GM19043 (cell line): Measurements from ENCODE around the gene ZMYM2.

Experiments
- ATAC-seq: cut with Tn5 transposase; IDR thresholded peaks from one replicate; pipeline ENCODE4 v1.9.1; 2021; ENCODE audit warnings: low read depth; ENCODE audit not compliant: unreplicated experiment

The ZMYM2 gene

DNA sequence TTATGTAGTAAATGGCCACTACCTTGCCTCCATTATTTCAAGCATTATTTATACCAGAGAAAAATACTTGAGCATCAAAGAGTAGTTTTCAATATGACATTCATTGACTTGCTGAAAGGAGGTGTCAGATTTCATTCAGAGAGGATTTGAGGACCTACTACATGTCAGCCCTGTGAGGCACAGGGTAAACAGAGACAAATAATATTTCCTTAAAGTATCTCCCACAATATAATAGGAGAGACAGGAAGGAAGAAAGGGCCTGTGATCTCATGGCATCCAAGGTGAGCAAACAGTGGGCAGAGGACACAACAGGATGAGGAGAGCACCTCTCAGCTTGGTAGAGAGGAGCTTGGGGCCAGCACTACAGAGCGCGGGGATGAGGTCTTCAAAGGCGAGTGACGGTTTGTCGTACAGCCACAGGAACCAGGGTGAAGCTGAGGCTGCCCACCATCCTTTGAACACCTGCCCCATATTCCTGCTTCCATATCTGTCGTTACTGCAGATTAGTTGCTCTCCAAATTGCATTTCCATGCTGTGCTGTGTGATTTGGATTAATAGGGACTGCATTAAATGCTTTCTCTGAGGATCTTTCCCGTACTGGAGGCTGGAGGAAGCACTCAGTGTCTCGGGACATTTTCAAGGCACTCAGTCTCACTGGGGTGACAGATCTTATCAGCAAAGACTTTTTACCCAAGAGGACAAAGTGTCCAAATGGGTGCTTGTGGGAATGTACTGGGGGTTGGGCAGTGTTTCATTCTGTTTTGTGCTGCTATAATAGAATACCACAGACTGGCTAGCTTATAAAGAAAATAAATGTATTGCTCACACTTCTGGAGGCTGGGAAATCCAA, 143.2 kb downstream of the ZMYM2 start:
- ATAC-seq = no peak

- no peak for ATAC-seq
Observed at GRCh38 chr13:20102525-20103180, 144.1 kb downstream of the ZMYM2 start.

DNA sequence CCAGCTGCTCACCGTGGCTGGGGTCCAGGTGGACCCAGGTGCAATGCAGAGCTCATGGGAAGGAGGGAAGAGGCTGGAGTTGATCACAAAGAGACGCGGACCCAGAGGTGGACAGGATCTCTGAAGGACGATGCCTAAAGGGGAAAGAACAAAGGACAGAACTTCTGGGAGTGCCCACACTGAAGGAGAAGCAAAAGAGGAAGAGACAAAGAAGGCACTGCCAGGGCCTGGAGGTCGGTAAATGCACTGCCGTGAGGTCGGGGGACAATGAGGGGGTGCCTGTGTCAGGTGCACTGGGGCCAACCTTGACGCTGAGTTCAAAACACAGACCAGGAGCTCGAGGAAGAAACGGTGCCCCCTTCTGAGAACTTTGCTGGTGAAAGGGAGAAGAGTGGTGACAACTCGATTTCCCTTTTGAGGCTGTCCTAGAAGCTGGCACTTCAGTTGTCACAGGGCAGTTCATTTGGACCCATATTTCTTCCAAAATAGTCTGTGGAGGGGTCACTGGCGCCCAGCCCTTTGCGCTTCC, 146.7 kb downstream of the ZMYM2 start:
- no peak for ATAC-seq

DNA sequence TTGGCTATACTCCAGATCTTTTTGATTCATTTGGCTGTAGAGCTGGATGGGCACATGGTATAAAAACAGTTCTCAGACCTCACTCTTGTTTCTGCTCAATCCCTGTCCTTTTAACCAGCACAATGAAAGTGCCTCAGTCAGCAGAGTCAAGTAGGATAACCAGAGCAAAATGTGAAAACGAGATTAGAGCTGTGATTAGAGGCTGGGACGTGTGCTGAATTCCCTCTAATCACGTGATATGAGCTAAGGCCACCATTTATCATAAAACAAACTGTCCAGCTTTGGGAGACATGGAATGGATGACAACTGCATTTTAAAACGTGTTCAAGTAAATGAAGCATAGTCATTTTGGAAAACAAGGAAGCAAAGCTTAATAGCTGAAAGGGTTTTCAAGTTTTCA, 148.2 kb downstream of the ZMYM2 start:
- no peak for ATAC-seq

DNA sequence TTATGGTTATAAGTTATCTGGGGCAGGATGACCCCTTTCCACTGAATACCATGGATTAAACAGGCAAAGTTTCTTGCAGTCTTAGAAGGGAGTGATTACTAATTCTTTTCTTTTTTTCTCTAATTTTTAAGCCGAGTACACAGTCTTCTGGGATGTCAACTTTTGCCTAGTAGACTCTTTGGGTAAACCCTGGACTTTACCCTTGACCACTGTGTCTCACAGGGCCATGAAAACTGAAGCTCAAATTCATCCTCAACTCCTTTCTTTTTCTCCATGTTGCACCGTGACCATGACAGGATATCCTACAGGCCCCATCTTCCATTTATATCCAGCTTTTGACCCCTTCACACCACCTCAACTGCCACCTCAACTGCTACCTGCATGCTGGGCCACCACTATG, 150.5 kb downstream of the ZMYM2 start:
- ATAC-seq = no peak

GRCh38 chr13:20114066-20114610, 155.6 kb downstream of the ZMYM2 start:
- ATAC-seq = no peak

GRCh38 chr13:20116213-20116612, 157.7 kb downstream of the ZMYM2 start:
- ATAC-seq = no peak

DNA sequence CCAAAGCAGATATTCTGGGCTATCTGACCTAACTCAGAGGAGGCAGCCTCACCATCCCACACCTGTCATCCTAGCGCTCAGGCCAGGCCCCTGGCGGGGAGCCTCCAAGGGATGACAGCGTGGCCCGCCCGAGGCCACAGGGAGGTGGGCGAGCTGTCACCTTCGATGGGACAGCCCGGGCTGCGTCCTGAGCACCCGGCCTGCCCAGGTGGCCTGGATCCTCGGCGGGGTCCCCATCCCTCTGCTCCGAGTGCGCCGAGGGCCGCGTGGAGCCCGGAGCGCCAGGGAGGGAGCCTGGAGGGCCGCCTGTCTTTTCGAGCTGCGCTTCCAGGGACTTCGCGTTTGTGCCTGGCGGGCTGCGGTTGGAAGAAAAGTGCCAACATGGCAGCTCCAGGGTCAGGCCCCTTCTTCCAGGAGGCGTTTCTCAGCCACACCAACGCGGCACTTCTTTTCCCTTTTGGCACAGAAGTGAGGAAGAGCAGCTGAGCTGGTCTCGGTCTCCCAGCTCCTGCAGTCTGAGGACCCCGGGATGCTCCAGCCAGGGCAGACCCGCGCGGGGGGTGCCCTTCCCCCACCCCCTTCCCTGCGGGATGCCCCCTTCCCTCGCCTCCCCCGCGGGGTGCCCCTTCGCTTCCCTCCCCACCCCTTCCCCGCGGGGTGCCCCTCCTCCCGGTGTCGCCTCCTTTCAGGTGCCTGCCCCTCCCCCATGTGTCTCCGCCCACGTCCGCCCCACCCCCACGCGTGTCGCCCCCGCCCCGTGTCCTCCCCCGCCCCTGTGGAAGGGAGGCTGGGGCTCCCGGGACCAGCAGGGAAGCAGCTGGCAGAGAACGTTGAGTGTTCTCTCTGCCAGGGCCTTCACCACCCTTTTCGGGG, 160.0 kb downstream of the ZMYM2 start:
- peak; percentile 18 for ATAC-seq

GRCh38 chr13:20119960-20120359, 161.4 kb downstream of the ZMYM2 start:
- ATAC-seq = no peak

GRCh38 chr13:20121159-20121525, 162.6 kb downstream of the ZMYM2 start:
- no peak for ATAC-seq

- ATAC-seq = no peak
Observed at GRCh38 chr13:20124303-20124702, 165.8 kb downstream of the ZMYM2 start.

GRCh38 chr13:20125129-20125782, 166.7 kb downstream of the ZMYM2 start:
- ATAC-seq = no peak

- no peak for ATAC-seq
Observed at GRCh38 chr13:20125783-20126165, 167.2 kb downstream of the ZMYM2 start.

DNA sequence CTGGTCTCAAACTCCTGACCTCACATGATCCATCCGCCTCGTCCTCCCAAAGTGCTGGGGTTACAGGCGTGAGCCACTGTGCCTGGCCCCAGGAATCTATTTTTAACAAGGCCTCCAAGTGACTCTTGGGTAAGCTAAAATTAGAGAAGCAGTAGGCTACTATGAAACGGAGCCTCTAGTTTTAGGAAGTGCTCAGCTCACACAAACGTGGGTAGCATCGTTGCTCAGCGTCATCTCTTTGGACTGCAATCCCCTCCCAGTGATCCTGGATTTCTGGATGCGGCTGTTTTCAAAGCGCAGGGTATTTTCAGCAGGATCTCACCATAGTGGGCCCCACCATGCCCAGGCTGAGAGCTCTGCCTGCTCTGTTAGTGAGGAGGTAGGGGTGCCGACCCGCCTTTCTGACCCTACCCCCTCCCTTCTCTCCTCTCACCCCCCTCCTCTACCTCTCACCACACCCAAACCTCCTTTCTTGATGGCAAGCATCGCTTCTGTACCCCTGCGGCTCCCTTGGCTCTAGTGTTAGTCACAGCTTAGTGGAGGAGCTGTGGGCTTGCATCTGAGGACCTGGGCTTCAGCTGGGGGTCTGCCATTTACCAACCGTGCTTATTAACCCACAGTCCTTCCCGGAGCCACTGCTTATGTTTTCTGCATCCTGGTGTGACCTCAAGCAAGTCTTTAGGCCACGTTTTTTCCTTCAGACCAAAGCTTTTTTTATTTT, 168.2 kb downstream of the ZMYM2 start:
- no peak for ATAC-seq

- no peak for ATAC-seq
Observed at GRCh38 chr13:20127262-20127561, 168.7 kb downstream of the ZMYM2 start.

DNA sequence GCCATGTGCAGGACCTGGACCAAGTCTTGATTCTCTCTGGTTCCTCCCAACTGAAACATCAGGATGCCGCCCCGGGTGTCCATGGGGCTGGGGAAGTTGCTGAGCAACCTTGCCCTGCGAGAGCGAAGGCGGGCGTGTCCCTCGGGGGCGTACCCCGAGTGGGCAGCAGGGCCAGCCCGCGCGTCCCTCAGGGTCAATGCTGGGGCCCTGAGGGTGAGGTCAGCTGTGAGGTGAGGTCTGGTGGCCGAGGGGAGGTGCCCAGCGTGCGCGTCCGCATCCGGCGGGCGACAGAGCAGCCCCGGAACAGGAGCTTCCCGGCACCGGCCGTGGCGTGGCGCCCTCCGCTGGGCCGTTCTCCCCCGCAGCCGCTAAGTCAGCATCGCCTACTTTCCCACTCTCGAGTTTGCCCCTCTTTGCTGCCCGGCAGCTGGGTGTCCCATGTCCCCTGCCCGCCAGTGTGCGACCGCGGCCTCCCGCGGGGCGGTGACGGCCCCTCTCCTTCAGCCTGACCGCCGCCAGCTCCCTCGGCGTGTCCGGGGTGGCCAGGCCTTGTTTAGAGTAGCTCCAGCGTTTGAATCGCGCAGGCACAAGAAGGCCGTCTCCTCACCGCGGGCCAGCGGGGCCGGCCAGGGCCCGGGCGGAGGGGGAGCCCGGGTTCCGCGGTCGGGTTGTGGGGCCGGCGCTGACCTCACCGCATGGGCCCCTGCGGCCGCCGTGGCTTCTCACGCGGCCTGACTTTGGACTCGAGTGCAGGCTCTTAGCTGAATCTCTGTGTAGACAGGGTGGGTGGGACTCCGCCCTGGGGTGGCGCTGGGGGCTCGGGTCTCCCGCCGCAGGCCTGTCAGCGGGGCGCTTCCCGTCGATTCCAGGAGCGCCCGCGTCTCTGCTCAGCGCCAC, 169.3 kb downstream of the ZMYM2 start:
- ATAC-seq = peak; percentile 68

- ATAC-seq = no peak
Observed at GRCh38 chr13:20128459-20128931, 170.0 kb downstream of the ZMYM2 start.

DNA sequence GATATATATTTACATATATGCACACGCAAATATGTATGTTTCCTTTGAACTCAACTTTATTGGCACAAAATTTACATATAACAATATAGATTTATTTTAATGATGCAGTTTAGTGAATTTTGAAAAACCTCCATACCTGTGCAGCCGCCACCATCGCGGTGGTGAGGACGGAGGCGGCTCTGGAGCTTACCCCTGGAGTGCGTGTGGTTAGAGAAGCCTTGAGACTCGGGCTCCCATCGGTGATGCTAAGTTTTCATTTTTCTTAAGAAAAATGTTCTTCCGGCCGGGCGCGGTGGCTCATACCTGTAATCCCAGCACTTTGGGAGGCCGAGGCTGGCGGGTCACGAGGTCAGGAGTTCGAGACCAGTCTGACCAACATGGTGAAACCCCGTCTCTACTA, 170.5 kb downstream of the ZMYM2 start:
- ATAC-seq = no peak

DNA sequence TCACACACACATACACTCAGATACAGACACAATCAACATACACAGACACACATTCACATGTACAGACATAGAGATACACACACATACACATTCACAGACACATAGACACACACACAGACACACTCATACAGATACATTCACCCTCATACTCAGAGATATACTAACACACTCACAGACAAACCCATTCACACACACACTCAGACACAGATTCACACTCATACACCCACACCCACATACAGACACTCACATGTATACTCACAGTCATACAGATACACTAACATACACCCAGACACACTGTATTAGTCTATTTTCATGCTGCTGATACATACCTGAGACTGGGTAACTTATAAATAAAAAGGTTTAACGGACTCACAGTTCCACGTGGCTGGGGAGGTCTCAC, 171.5 kb downstream of the ZMYM2 start:
- ATAC-seq = no peak
